GM18517 (cell line): ENCODE measurements around the gene TRIM14.
"Not testable (repeated sequence)": the region's sequence is repeated elsewhere in the genome, so short reads cannot be mapped to it uniquely, and the experiment has no call there.

Source experiments
- ATAC-seq: cut with Tn5 transposase; IDR thresholded peaks from one replicate; pipeline ENCODE4 v1.9.1; 2021; ENCODE audit warnings: mild to moderate bottlenecking, moderate library complexity; ENCODE audit not compliant: unreplicated experiment

The TRIM14 gene

DNA sequence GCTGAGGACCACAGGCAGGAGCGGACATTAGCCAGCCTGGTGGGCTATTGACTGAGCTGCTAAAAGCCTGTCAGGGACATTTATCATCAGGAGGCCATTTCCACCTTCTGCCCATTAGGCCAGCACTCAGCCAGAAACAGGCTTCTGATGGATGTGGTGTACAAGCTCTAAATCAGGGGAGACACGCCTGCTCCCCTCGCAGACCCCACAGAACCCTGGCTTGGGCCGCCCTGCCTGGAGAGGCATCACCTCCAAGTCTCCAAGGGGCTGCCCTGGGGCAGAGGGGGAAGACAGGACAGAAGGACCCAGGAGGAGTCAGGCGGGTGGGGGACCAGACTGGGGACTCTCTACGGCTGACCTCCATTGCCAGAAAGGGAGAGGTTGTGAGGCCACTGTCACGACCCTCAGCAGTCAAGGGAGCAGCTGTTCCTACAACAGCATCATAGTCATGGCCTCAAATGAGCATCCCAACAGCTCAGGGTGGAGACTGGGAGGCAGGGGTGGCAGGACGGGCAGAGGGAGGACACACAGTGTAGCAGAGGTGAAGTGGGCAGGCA is 24.0 kb upstream of the TRIM14 start:
- ATAC-seq, result no peak

DNA sequence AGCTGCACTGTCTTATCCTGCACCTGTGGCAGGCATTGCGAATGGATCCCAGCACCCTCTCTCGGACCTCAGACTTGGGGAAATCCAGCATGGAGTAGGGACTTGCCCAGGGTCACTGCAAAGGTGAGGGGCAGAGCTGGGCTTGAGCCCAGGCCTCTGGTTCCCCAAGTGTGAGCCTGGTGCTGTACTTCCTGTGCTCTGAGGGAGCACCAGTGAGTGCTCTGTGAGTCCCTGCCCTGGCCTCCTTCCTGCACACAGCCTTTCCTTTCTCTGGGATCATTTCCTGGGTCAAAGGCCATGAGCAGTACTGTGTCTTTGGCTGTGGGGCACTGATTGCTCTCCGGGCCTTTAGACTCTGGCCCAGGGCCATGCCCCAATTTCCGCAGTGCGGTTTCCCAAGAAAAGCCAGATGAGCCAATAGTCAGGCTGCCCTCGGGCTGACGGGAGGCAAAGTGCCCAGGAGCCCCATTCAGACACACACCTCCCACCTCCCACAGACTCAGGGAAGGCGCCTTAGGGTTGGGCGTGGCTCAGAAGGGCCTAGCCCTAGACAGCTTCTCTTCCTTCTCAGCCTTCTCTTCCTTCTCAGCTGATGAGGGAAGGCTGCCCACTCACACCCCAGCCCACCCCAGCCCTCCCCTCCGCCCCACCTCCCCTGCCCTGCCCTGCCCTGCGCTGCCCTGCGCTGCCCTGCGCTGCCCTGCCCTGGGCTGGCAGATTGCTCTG is 23.3 kb upstream of the TRIM14 start:
- no peak for ATAC-seq

GRCh38 chr9:98140503-98140902 is 21.5 kb upstream of the TRIM14 start:
- no peak for ATAC-seq

- ATAC-seq, result no peak
Observed at GRCh38 chr9:98136489-98136888, 17.5 kb upstream of the TRIM14 start.

DNA sequence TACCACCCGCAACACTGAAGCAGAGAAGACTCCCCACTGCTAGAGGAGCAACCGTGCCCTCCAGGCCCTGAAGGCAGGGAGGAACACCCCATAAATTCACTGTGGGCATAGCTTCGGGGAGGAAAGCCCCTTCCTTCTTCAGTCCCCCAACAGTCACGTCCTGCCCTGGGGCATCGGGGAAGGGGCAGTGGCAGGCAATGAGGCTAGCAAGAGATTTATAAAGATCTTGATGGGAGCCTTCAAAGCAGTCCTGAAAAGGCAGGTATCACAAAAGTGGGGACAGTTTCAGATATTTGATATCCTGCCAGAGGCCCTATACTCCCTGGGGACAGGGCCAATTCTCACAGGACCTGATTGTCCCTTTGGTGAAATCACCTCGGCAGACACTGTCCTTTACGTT is 16.9 kb upstream of the TRIM14 start:
- ATAC-seq, result no peak

GRCh38 chr9:98135558-98135934 is 16.5 kb upstream of the TRIM14 start:
- no peak for ATAC-seq

GRCh38 chr9:98134702-98135557 is 15.9 kb upstream of the TRIM14 start:
- ATAC-seq, result no peak

- ATAC-seq, result no peak
Observed at GRCh38 chr9:98132806-98133631, 14.0 kb upstream of the TRIM14 start.

DNA sequence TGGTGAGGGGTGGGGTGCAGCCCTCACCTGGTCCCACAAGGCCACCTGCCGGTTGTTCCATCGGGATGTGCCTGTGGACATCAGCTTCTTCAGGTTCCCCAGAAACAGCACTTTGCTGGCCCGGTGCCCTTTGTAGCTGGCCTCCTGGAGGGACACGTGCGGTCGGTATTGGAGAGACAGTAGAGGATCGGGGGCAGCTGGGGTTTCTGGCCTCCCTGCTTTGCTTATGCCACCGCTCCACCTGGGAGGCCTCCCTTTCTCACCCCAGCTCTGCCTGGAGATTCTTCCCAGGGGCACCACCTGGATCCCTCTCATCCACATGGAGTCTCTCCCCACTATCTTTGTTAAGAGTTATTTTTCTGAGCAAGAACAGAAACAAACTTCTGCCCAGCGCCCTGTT is 13.1 kb upstream of the TRIM14 start:
- ATAC-seq, result no peak

DNA sequence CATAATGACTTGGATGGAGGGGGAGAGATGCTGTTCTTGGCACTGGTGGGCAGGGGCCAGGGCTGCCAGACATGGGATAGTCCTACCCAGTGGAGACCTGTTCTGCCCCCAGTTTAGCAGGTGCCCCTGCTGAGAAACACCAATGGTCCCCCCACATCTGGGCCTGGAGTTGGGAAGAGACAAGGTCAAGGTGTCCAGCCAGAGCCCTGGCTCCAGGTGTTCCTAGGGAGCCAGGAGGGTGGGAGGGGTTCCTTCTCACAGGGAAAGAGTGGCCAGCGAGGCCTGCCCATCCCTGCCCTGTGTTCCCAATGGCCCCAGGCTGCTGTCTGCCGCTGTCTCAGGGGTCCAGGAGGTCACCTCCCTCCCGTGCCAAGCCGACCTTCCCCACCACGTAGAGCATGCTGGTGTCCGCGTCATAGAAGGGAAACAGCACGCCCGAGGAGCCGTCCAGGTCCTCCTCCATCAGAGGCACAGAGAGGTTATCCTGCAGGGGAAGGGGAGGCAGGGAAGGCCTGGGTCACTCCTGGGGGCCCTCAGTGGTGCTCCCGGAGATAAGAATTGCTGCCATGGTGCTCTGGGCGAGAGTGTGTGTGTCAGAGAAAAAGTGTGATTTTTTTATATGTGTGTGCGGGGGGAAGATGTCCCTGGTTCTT is 11.7 kb upstream of the TRIM14 start:
- no peak for ATAC-seq

DNA sequence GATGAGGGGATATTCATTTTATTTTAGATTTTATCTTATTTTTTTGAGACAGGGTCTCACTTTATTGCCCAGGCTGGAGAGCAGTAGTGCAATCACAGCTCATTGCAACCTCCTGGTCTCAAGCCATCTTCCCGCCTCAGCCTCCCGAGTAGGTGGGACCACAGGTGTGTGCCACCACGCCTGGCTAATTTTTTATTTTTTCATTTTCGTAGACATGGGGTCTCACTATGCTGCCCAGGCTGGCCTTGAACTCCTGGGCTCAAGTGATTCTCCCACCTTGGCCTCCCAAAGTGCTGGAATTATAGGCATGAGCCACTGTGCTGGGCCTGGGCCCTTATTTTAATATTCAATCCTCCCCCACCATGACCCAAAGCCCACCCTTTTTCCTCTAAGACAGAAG is 11.0 kb upstream of the TRIM14 start:
- ATAC-seq, result not testable (repeated sequence)

DNA sequence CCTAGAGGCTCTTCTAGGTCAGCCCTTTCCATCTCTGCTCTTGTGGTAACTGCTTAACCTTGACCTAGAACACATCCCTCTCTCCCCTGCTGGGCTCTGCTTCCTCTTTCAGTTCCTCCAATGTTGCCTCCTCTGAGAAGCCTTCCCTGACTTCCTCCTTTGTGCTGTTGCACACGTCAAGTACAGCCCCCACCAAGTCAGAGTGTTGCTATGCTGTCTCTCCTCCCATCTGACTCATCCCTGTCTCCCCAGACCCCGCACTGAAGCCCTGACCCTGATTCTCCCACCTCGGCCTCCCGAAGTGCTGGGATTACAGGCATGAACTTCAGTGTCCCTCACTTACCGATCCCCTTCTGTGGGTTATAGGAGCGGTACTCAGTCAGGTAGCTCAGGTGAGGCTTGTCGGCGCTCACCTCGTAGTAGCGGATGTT is 10.4 kb upstream of the TRIM14 start:
- ATAC-seq, result no peak

DNA sequence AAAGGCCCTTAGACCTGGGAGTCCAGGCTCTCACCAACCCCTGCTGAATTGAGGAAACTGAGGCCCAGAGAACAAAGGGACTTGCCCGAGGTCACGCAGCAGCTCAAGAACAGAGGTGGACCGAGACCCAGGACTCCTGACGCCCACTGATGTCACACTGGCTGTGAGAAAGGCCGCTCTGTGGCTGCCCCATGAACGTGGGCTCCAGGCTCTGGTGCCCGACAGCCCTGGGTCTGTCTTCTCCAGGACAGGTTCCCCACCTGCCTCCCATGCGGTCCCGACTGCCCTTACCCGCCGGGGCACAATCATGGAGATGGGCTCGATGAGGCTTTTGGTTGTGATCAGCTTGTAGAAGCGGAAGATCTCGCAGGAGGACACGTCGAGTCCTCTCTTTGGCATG is 9.3 kb upstream of the TRIM14 start:
- no peak for ATAC-seq

- no peak for ATAC-seq
Observed at GRCh38 chr9:98127226-98127625, 8.2 kb upstream of the TRIM14 start.

DNA sequence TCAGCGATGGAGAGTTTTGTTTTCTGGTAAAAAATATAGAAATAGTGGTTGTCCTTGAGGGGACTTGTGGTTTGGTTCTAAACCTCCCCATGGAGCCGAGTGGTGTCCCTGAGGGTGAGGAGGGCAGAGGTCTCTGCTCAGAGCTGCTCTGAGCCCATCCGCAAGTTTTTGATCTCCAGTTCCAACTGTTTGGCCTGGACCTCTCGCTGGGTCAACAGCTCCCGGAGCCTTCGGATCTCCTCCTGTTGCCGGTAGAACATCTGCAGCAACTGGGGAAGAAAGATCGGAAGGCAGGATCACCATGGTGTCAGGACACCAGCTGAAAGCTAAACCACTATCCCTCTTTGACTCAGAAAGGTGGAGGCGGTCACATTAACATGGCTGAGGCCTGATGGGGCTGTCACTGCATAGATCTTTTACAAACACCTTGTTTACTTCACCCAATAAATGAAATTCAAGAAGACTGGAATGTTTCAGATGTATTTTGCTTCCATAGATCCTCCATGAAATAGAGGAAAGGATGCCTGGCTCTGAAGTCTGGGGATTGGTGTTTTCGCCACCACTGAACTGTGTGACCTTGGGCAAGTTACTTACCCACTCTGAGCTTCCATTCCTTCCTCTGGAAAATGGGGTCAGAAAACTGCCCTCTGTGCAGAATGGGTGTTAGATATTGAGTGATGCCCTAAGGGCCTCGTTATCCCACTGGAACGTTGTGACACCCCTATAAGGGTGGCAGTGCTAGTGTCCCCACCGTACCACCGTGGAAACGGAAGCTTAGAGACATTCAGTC is 5.8 kb upstream of the TRIM14 start:
- ATAC-seq, result no peak

GRCh38 chr9:98124091-98124490 is 5.1 kb upstream of the TRIM14 start:
- ATAC-seq, result not testable (repeated sequence)

DNA sequence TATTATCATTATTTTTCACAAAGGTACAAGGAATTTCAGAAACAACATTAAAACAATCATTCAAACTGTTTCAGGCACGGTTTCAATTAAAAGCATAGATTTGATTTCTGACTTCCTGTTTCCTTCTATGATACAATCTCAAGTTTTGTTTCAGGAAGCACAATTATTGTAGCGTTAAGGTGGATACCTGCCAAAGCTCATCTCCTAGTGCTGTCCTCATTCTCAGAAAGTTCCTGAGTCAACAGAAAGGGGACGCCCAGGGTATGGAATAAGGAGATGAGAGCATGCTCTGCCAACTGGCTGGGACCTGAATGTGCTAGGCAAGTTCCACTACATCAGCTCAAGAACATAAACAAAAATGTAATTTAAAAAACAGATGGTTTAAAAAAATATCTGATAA is 2.0 kb upstream of the TRIM14 start:
- ATAC-seq, result no peak

DNA sequence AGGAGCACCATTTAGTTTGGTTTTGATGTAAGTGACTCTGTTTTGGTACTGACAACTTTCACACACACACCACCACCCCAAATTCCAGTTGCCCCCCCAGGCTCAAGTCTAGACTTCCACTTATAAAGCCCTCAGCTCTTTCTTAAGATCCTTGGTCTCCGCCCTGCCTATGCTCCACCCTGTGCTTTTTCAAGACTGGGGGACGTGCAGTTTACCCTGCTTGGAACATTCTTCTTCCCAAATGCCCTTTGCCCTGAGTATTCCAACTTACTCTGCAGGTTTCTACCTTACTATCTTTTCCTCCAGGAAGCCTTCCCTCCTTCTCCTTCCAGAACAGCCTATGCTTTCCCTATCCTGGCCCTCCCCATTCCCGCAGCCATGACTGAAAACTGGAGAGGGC is 1.5 kb upstream of the TRIM14 start:
- ATAC-seq, result no peak

GRCh38 chr9:98117984-98118639 is 910 bp downstream of the TRIM14 start:
- no peak for ATAC-seq
